Hematopoietic multipotent progenitor cell treated with erythropoietin and hydrocortisone succinate and interleukin-3 and kit ligand, for 8 days (in vitro differentiated cells): Measurements from ENCODE around the gene ZNF619.
A peak's percentile ranks its signal among the peaks of the same experiment; 100 is the strongest.
"Not testable (repeated sequence)": the region's sequence is repeated elsewhere in the genome, so short reads cannot be mapped to it uniquely, and the experiment has no call there.

Experiments
- DNase-seq: peaks from one replicate; pipeline ENCODE4 v3.0.0-alpha.2; 2015

The ZNF619 gene

DNA sequence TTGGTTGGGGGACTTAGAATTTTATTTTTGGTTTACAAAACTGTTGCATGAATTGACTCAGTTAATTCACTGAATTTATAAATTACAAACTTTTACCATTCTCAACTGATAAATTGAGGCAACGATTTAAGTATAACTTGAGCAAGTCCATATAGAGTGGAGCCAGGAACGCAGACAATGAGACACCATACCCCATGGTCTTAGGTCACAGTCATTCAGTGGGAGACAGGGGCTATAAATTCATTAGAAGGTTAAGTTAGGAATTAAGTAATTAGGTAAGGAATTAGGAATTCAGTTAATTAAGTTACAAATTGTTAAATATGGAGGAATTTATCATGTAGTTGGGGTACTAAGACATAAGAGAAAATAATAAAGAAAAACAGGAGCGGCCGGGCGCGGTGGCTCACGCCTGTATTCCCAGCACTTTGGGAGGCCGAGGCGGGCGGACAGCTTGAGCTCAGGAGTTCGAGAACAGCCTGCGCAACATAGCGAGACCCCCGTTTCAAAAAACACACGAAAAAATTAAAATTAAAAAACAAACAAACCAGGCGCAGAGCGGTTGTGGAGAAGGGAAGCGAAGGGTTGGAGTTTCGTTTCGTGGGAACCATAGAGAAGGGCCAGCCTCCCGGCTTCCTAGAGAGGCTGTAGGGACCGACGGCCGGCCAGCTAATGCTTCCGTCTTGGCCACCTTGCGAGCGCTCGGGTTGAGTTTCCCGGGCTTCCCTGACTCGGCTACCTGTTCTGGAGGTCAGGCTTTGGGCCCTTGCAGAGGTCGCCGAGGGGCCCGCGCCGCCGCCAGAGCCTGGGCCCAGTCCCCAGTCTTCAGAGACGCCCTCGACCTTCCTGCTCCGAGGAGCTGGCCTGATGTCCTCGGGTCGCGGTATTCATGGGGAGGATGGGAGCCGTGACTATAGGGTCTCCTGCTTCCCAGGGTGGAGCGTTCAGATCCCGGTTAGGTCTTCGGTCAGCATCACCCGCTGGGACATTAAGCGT lies at the start of gene ZNF619:
Gene ZNF619, plus strand, starts transcription at position 645 of the 993 bp plus-strand sequence. CDS start 858 bp downstream, outside the sequence.
- peak; percentile 71 for DNase-seq

DNA sequence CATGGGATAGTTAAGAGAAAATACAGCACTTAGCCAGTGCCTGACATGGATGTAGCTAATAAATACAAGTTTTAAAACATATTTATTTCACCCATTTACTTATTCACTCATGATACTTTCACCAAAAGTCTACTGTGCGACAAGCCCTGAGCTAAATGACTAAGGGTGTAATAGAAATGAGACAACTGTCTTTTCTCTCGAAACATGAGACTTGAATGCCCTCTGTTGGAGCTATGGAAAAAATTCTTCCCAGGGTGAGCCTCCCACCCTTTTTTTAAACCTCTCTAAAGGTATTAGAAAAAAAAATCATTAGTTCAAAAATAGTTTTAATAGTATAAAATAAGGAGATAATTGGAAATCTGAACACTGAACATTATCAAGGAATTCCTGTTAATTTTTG lies 44.1 kb upstream of the ZNF619 start:
- no peak for DNase-seq

DNA sequence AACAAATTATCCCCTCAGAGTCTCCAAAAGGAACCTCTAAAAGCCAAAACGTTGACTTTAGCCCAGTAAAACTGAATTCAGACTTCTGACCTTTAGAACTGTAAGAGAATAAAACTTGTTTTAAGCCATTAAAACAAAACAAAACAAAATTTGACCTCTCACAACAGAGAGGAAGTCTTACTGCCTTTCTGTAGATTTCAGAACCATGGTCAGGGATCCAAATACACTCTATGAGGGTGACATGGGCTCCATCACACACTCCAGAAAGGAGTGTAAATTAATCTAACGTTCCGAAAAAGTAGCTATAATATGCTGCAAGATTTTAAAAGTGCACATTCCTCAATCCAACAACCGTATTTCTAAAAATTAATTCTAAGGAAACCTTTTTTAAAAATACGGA lies 39.0 kb upstream of the ZNF619 start:
- DNase-seq = no peak

DNA sequence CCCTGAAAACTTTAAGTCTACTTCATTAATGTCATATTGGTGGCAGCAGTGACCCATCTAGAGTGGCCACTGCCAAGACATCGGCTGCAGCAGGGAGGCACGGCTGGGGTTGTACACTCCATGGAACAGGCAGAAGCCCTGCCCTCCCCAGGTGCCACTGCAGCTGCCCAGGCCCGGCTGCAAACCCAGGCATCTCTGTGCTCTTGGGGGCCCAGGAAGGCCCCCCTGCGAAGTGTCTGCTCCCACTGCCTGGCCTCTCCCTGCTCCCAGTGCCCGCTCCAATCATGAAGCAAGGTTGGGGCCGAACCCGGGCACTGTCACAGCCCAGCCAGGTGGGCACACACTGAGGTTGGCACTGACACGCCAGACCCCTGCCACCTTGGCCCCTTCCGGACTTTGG lies 31.9 kb upstream of the ZNF619 start:
- no peak for DNase-seq

DNA sequence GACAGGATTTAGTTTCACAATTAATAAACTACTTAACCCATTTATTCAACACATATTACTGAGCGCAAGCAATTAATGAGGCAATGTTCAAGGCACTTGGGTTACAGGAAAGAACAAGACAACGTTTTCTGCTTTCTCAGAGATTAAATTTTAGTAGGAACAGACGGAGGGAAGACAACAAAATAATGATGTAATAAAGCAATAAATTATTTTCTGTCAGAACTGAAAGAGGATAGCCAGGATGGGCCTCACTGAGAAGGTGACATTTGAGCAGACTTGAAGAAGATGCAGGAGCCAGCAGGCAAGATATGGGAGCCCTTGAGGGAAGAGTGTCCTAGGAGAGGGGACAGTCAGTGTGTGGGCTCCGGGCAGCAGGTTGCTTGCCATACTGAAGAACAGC lies 31.0 kb upstream of the ZNF619 start:
- no peak for DNase-seq

DNA sequence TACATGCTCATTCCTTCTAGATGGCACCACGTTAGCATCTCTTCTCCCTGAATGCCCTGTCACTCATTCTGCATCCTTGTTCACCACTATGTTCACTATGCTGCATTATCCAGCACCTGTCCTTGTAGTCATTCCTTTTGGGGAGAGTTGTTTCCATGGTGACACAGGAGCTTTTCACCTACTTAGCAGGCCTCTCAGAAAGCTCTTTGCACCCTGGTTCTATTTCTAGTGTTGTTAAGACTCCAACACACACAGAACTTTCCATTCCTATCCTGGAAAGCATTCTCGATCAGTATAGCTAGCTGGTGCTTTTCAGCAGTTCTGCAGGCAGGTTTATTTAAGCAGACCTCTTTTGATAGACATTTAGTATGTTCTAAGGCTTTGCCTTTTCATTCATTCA lies 26.5 kb upstream of the ZNF619 start:
- no peak for DNase-seq

DNA sequence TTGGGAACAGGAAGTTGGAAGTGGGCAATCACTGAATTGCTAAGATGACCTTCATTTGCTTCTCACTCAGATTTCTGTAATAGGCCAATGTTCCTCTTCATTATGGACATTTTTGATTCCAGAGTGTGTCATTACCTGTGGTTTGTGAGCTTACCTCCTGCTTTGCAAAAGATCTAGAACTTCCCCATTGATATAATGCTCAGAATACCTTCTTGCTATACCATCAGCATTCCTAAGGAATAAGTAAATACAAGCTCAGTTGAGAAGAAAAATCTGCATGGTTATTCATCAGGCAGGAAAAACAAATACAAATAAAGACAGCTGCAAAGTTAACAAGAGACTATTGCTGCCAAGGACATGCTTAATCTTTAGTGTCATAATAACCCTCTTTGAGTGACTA lies 25.4 kb upstream of the ZNF619 start:
- DNase-seq = no peak

DNA sequence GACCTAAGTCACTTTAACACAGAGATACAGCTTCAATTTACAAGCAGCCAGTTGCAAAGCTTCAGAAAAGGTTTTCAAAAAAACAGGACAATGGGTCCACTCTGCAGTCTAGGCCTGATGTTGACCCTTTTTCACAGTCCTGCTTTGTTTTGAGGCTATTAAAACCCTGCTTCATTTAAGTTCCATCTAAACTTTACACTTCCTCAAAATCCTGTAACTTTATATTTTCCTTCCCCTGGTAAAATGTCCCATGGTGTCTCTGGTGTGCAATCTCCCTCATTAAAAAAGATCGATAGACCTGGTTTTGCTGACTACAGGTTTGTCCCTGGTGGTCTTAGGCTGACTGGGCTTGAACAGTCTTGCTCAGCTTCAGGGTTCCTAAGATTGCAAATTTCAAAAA lies 24.9 kb upstream of the ZNF619 start:
- DNase-seq = no peak

DNA sequence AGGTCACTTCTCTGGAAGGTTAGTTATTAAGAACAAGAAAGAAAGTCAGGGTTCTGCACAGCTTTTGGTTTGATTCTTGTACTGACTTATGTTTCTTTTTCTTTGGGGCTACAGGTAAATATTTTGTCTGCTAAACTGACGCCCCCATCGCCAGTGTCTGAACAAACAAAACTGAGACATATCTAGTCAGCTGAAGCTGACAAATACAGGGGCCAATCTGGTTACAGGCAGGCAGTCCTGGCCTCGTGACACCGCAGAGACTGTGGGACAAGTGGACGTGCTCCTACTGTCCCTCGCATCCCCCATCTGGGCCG lies 24.4 kb upstream of the ZNF619 start:
- no peak for DNase-seq

DNA sequence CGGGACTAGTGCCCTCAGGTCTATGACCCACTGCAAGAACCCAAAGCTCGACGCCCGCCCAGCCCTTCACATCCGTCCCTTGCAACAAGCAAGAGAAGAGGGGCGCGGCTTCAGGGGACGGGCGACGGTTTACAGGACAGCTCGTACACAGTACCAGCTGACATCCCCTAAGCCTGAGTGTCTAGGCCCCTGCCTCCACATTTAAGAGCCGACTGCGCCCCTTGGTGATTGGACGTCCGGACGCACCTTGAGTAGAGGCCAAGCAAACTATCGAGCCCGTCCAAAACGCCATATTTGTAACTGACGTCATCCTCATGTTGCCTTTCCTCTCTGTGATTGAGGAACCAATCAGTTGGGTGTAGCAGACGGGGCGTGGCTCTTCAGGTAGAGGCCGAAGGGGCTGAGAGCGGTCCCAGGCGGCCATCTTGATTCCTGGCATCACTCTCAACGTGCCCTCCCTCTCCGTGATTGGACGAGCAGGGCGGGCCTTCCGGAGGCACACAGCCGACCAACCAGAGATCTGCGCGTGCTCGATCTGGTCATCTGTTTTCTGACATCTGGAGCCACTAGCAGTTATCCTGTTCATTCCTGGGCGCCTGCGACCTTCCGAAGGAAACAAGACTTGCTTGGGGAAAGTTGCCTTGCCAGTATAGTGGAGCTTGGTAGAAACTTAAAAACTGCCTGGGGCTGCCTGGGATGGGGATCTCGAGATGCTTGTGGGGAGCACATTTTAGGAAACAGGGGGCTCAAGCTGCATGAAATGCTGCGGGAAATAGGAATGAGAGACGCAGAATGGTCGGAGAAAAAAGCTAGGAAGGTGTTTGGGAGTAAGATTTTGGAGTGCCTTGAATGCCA lies 23.8 kb upstream of the ZNF619 start:
- DNase-seq = peak; percentile 99

DNA sequence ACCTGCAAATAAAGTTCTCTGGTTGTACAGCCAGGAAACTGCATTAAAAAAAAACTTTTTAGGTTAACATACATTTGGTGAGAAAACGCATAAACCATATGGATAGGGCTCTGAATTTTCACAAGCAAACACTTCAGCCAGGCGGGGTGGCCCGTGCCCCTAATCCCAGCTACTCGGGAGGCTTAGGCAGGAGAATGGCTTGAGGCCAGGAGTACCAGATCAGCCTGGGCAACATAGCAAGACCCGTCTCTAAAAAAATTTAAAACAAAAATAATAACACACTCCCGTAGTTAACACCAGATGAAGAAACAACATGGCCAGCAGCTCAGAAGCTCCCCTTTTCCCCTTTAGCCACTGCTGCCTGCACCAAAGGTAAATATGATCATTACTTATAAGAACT lies 23.0 kb upstream of the ZNF619 start:
- DNase-seq = no peak

- no peak for DNase-seq
Measured at GRCh38 chr3:40455328-40455727, 21.6 kb upstream of the ZNF619 start.

- no peak for DNase-seq
Measured at GRCh38 chr3:40456279-40456939, 20.5 kb upstream of the ZNF619 start.

DNA sequence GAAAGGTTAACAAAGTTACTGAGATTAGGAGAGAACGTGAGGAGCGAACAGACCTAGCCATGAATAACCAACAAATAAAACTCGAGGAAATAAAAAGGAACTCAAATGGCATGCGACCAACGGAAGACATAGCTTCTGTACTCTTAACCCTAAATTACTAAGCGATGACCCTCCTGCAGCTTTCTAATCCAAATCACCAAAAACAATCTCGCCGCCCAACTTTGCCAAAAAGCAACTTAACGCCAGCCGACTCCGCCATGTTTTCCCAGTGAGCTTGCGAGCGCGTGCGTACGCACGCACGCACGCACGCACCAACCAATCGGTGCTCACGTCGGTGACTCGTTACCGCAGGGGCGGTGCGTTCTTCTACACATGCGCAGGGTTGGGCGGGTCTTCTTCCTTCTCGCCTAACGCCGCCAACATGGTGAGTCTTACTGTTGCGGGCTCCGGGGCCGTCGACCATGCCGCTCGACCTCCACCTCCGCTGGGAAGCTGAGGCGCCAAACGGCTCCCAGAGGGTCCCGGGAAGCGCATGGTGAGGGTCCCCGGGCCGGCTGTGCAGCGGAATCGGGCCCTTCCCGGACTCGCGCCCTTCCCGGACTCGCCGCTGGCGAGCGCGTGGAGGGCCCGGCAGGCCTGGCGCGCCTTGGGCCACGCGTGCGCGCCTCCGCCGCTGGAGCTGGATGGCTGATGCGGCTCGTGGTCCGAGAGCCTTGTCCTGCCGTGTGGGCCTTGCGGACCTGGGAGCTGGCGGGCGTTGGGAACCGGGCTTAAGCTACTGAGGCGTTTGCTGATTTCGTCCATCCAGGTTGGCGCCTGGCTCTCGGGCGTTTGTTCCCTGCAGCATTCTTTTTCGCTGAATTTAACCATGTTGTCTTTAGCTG lies 19.7 kb upstream of the ZNF619 start, which contains the start of gene RPL14:
Gene RPL14, plus strand, starts transcription at position 400 of the 884 bp plus-strand sequence. Its CDS starts 133 bp downstream, at position 533.
- DNase-seq = peak; percentile 97

DNA sequence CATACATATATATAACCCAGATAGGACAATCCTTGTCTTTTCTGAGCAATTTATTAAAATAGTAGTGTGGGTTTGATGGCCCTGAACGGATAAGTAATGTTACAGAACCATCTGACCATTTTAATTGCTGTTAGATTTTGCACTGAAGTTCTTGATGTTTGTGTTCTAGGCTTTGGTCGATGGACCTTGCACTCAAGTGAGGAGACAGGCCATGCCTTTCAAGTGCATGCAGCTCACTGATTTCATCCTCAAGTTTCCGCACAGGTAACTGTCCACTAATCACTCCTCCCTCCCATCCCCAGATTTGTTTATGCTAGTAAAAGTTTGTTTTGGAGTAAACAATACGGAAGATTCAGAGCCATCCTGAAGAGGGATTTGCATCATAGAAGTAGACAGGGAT lies 18.4 kb upstream of the ZNF619 start:
- DNase-seq = no peak

- not testable (repeated sequence) for DNase-seq
Measured at GRCh38 chr3:40460481-40460880, 16.4 kb upstream of the ZNF619 start.

GRCh38 chr3:40461161-40461560 lies 15.8 kb upstream of the ZNF619 start:
- no peak for DNase-seq

DNA sequence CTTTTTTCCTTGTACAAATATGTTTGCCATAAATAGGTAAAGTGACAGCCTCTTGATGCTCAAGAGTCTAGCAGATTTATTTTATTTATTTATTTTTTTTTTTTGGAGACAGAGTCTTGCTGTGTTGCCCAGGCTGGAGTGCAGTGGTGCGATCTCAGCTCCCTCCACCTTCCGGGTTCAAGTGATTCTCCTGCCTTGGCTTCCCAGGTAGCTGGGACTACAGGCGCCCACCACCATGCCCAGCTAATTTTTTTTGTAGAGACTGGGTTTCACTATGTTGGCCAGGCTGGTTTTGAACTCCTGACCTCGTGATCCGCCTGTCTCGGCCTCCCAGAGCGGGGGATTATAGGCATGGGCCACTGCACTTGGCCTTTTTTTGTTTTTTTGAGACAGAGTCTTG lies 14.1 kb upstream of the ZNF619 start:
- not testable (repeated sequence) for DNase-seq

DNA sequence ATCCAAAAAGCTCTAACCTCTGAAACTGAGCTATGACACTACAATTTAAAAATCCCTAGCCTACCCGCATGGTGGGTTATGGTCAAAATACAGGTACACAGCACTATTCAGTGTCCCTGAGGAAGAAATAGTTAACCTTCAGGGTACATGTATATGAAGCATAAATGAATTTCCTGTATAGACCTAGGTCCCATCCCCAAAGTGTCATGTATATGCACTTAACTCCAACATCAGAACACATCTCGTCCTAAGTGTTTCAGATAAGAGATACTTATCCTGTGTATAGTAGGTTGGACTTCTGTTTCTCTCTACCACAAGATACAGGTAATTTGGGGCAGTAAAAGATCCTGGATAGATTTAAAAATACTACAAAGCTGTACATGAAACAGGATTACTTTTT lies 13.3 kb upstream of the ZNF619 start:
- no peak for DNase-seq

DNA sequence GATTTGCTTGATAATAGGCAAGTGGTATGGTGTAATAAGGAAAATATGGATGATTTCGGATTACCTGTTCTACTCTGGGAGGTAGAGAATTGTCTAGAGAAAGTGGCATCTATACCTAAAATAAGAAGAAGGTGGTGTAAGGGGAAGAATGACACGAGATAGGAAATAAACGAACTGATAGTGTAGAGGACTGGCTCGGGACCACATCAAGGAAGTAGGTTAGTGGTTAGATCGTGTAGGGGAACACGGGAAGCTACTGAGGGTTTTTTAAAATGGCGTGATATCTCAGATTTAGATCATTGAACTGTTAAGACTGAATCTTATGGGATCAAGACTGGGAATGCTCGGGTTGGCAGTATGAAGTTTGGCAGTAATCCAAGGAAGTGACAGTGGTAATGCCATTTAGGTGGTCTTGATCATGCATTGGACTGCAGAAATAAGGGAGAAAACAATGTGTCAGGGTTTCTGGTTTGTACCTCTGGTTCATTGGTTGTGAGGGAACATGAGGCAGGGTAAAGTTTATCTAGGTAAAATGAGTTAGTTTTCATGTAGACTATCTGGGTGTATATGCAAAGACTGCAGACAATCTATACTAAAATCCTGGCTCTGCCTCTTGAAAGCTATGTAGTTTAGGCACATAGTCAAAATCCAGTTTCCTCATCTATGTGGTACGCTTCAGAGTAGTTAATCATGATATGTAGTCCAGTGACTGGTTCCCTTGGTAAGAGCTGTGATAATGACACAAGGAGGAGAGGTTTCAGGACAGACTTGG lies 12.4 kb upstream of the ZNF619 start:
- peak; percentile 38 for DNase-seq

- no peak for DNase-seq
Measured at GRCh38 chr3:40465111-40465407, 11.9 kb upstream of the ZNF619 start.

DNA sequence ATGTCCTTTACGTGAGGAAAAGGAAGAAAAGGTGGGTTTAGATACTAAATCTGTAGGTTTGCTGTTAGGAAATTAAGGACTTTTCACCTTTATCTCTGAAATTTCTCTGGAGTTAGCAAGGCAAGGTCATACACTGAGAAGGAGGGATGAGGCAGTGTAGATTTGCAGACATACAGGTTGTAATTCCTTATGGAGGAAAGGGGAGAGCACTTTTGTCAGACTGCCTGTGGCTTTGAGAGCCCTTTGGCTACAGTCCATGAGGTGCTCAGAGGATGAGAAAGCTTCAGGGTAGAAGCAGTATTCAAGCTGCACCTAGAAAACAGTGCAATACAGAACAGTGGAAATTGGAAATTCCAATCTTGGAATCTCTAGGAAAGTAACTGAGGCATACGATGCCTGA lies 11.5 kb upstream of the ZNF619 start:
- no peak for DNase-seq
